ENCODE data around the gene COPS9.

COPS9 gene

GRCh38 chr2:240162032-240162431 lies 25.9 kb upstream of the COPS9 start:
- no peak for TF ChIP-seq POLR2A (IDR thresholded peaks at IDR 0.05; ENCODE audit: extremely low read depth, insufficient read length)
- no peak for TF ChIP-seq MYC (IDR thresholded peaks at IDR 0.05; ENCODE audit: low read depth, low read length)
- H3K4me3 ChIP-seq (ENCODE audit: low read depth, low read length), result no peak overlapping the region
- DNase-seq (ENCODE audit: low read depth), result no peak

DNA sequence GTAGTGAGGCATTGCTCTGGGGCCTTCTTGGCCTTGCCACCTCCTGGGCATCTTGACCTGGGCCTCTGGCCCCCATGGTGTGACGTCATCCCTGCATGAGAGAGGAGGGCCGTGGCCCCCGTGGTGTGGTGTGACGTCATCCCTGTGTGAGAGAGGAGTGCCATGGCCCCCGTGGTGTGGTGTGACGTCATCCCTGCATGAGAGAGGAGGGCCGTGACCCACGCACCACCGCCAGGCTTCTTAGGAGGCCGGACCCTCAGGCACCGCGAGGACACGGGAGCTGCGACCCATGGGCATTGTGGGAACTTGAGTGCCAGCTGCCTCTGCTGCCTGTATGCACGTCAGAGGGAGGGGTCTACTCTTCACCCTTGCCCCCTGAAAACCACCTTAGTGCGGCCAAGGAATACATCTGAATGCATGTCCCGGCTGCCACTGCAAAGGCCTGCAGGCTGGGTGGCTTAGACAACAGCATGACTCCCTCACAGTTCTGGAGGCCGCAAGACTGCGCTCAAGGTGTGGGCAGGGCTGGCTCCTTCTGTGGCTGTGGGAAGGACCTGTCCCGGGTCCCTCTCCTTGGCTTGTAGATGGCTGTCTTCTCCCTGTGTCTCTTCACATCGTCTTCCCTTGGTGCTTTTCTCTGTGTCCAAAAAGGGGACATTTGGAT lies 25.1 kb upstream of the COPS9 start:
- no peak for DNase-seq (ENCODE audit: low read depth)
- TF ChIP-seq, protein P1, sequence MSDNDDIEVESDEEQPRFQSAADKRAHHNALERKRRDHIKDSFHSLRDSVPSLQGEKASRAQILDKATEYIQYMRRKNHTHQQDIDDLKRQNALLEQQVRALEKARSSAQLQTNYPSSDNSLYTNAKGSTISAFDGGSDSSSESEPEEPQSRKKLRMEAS (IDR thresholded peaks at IDR 0.05; ENCODE audit: low read depth, low read length), result no peak
- no peak for TF ChIP-seq POLR2A (IDR thresholded peaks at IDR 0.05; ENCODE audit: extremely low read depth, insufficient read length)
- TF ChIP-seq, protein P2, sequence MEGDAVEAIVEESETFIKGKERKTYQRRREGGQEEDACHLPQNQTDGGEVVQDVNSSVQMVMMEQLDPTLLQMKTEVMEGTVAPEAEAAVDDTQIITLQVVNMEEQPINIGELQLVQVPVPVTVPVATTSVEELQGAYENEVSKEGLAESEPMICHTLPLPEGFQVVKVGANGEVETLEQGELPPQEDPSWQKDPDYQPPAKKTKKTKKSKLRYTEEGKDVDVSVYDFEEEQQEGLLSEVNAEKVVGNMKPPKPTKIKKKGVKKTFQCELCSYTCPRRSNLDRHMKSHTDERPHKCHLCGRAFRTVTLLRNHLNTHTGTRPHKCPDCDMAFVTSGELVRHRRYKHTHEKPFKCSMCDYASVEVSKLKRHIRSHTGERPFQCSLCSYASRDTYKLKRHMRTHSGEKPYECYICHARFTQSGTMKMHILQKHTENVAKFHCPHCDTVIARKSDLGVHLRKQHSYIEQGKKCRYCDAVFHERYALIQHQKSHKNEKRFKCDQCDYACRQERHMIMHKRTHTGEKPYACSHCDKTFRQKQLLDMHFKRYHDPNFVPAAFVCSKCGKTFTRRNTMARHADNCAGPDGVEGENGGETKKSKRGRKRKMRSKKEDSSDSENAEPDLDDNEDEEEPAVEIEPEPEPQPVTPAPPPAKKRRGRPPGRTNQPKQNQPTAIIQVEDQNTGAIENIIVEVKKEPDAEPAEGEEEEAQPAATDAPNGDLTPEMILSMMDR (IDR thresholded peaks at IDR 0.05; ENCODE audit: low read depth, low read length), result no peak
- TF ChIP-seq MYC (IDR thresholded peaks at IDR 0.05; ENCODE audit: low read depth, low read length), result no peak
- H3K4me3 ChIP-seq (ENCODE audit: low read depth, low read length), result no peak overlapping the region

DNA sequence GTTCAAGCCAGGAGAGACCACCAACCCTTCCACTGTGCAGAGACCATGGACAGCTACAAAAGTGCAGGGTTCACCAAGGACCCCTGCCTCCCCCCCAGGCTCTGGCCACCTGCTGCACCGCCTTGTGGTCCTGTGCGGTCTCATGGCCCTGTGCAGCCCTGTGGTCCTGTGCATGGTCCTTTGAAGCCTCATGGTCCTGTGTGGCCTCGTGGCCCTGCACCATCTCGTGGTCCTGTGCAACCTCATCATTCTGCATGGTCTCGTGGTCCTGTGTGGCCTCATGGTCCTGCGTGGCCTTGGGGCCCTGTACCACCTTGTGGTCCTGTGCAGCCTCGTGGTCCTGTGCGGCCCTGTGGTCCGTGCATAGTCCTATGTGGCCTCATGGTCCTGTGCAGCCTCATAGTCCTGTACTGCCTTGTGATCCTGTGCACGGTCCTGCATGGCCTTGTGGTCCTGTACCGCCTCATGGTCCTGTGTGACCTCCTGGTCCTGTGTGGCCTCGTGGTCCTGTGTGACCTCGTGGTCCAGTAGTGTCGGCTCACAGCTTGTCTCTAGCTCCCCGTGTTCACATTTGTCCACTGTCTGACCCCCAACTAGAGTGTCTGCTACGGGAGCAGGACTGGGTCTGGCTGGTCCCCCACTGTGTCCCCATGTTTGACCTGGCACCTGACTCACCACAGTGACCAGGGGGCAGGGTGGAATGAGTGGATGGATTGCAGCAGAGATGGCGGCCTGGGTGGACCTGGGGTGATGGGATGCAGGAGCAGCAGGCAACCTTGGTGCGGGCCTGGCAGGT lies 24.4 kb upstream of the COPS9 start:
- DNase-seq (ENCODE audit: low read depth), result no peak
- no peak overlapping the region for H3K4me3 ChIP-seq (ENCODE audit: low read depth, low read length)
- TF ChIP-seq MYC (IDR thresholded peaks at IDR 0.05; ENCODE audit: low read depth, low read length) (no peak), POLR2A (IDR thresholded peaks at IDR 0.05; ENCODE audit: extremely low read depth, insufficient read length) (no peak)
- TF ChIP-seq, protein P1 (IDR thresholded peaks at IDR 0.05; ENCODE audit: low read depth, low read length), result no peak
- TF ChIP-seq, protein P2 (IDR thresholded peaks at IDR 0.05; ENCODE audit: low read depth, low read length), result no peak

DNA sequence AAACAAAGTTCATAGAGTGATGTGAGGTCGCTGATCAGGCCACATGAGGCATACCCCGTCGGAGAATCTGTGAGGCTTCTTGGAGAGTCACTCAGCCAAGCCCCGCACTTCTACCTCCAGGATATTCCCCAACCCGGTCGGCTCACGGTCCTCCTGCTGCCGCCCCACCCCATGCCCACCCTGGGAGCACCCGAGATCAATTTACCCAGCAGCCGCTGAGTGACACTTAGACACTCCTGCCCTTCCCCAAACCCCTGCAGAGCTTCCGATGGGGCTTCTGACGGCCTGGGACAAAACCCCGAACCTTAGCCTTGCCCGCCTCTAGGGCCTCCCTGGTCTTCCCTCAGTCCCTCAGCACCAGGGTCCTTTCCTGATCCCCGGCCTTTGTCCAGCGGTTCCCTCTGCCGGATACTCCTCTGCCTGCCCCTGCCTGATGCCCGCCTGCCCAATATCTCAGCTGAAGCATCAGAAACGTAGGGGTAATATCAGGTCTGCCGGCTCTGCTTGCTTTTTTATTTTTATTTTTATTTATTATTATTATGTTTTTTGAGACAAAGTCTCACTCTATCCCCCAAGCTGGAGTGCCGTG lies 23.2 kb upstream of the COPS9 start:
- no peak for DNase-seq (ENCODE audit: low read depth)
- TF ChIP-seq, protein P2 (IDR thresholded peaks at IDR 0.05; ENCODE audit: low read depth, low read length), result no peak
- TF ChIP-seq, protein P1 (IDR thresholded peaks at IDR 0.05; ENCODE audit: low read depth, low read length), result no peak
- TF ChIP-seq POLR2A (IDR thresholded peaks at IDR 0.05; ENCODE audit: extremely low read depth, insufficient read length) (no peak), MYC (IDR thresholded peaks at IDR 0.05; ENCODE audit: low read depth, low read length) (no peak)
- H3K4me3 ChIP-seq (ENCODE audit: low read depth, low read length), result no peak overlapping the region

- DNase-seq (ENCODE audit: low read depth), result no peak
- TF ChIP-seq, protein P1 (IDR thresholded peaks at IDR 0.05; ENCODE audit: low read depth, low read length), result no peak
- TF ChIP-seq, protein P2 (IDR thresholded peaks at IDR 0.05; ENCODE audit: low read depth, low read length), result no peak
- TF ChIP-seq POLR2A (IDR thresholded peaks at IDR 0.05; ENCODE audit: extremely low read depth, insufficient read length), result no peak
- TF ChIP-seq MYC (IDR thresholded peaks at IDR 0.05; ENCODE audit: low read depth, low read length), result no peak
- no peak overlapping the region for H3K4me3 ChIP-seq (ENCODE audit: low read depth, low read length)
Measured at GRCh38 chr2:240157147-240157470, 21.0 kb upstream of the COPS9 start.

Data from NB4 (cell line).